ENCODE results near the gene DNAL4. TPM values are rescaled to one million over a fixed set of nuclear protein-coding genes. Genes with fewer than 3 reads are reported as not detected.

Gene DNAL4
- total RNA-seq, 1 donor from 2014 or later, result 21.3 TPM

GRCh38 chr22:38757464-38757757 lies 36.5 kb downstream of the DNAL4 start:
- peaks cover 14% of the 10 kb centered on the region for H3K36me3 ChIP-seq
- no peak overlapping the region for H3K27ac ChIP-seq
- TF ChIP-seq CTCF (IDR thresholded peaks at IDR 0.05), result no peak
- no peaks in the 10 kb centered on the region for H3K27me3 ChIP-seq (ENCODE audit: low read depth)
- intact Hi-C loops (cut with DNase I), result no loop called here
- peak overlapping the region; percentile 72 for H3K4me3 ChIP-seq
- H3K4me1 ChIP-seq, result peaks cover 36% of the 10 kb centered on the region
- DNase-seq (no peak), ATAC-seq (no peak)
- no peaks in the 10 kb centered on the region for H3K9me3 ChIP-seq

- H3K36me3 ChIP-seq, result peaks cover 19% of the 10 kb centered on the region
- no peaks in the 10 kb centered on the region for H3K27me3 ChIP-seq (ENCODE audit: low read depth)
- H3K9me3 ChIP-seq, result no peaks in the 10 kb centered on the region
- peaks cover 42% of the 10 kb centered on the region for H3K4me1 ChIP-seq
- peak overlapping the region; percentile 72 for H3K4me3 ChIP-seq
- ATAC-seq (peak in 1 of 2 donors; percentile 15), DNase-seq (peak; percentile 64)
- TF ChIP-seq CTCF (IDR thresholded peaks at IDR 0.05), result no peak
- H3K27ac ChIP-seq, result peak overlapping the region; percentile 94
- intact Hi-C loops (cut with DNase I), result no loop called here
Observed at GRCh38 chr22:38756711-38757463, 37.1 kb downstream of the DNAL4 start.

GRCh38 chr22:38755911-38756532 lies 37.9 kb downstream of the DNAL4 start, which contains the start of gene SUN2:
TSS of gene SUN2 (minus strand) at chr22:38755998. CDS start at chr22:38752628, 3,370 bp downstream.
- TF ChIP-seq CTCF (IDR thresholded peaks at IDR 0.05), result no peak
- ATAC-seq, result peak; percentile 89 to 91
- Histone ChIP-seq H3K27ac (peak within 1 kb of the TSS; percentile 94), H3K27me3 (ENCODE audit: low read depth) (no peaks in the 10 kb centered on the region), H3K4me1 (peaks cover 50% of the 10 kb centered on the region), H3K4me3 (peak within 1 kb of the TSS; percentile 72), H3K36me3 (peaks cover 28% of the 10 kb centered on the region), H3K9me3 (no peaks in the 10 kb centered on the region)
- DNase-seq, result peak; percentile 96
- intact Hi-C loops (cut with DNase I), result no loop called here

GRCh38 chr22:38755155-38755910 lies 38.6 kb downstream of the DNAL4 start:
- Histone ChIP-seq H3K27ac (peak overlapping the region; percentile 94), H3K4me1 (peaks cover 56% of the 10 kb centered on the region), H3K36me3 (peaks cover 35% of the 10 kb centered on the region), H3K4me3 (peak overlapping the region; percentile 72), H3K27me3 (ENCODE audit: low read depth) (no peaks in the 10 kb centered on the region), H3K9me3 (no peaks in the 10 kb centered on the region)
- ATAC-seq (peak; percentile 89 to 90), DNase-seq (peak; percentile 97)
- intact Hi-C loops (cut with DNase I), result no loop called here
- no peak for TF ChIP-seq CTCF (IDR thresholded peaks at IDR 0.05)

- ATAC-seq (peak; percentile 15 to 16), DNase-seq (peak; percentile 72)
- Histone ChIP-seq H3K27ac (peak overlapping the region; percentile 94), H3K9me3 (no peaks in the 10 kb centered on the region), H3K27me3 (ENCODE audit: low read depth) (no peaks in the 10 kb centered on the region), H3K4me1 (peaks cover 56% of the 10 kb centered on the region), H3K36me3 (peaks cover 41% of the 10 kb centered on the region), H3K4me3 (peak overlapping the region; percentile 72)
- TF ChIP-seq CTCF (IDR thresholded peaks at IDR 0.05), result no peak
- intact Hi-C loops (cut with DNase I), result no loop called here
Observed at GRCh38 chr22:38754751-38755154, 39.2 kb downstream of the DNAL4 start.
